Smooth muscle cell (in vitro differentiated cells): ENCODE results near the gene STK24. TPM values are rescaled to one million over a fixed set of nuclear protein-coding genes. Genes with fewer than 3 reads are reported as not detected.
A peak's percentile ranks its signal among the peaks of the same experiment; 100 is the strongest.

Experiments used
- DNase-seq: peaks from one replicate; lab custom pipeline; 2025; ENCODE audit not compliant: unreplicated experiment; lab: John Stamatoyannopoulos, UW
- H2AFZ ChIP-seq: fragments of 200-600 bp; sonication (generic); 2 replicates; pipeline ENCODE4 v1.6.0; 2016; ENCODE audit warnings: antibody characterized with exemption, low read depth, mild to moderate bottlenecking
- H3F3A ChIP-seq: fragments of 200-600 bp; sonication (generic); 2 replicates; pipeline ENCODE4 v1.6.0; 2017; ENCODE audit warnings: antibody characterized with exemption, low read depth
- H3K27ac ChIP-seq: fragments of 200-600 bp; sonication (generic); 2 replicates; pipeline ENCODE4 v1.5.1; 2016; ENCODE audit warnings: low read depth, mild to moderate bottlenecking
- H3K27me3 ChIP-seq: fragments of 200-600 bp; sonication (generic); 2 replicates; pipeline ENCODE4 v1.6.1; 2016; ENCODE audit warnings: low read depth, mild to moderate bottlenecking
- H3K36me3 ChIP-seq: fragments of 200-600 bp; sonication (generic); 2 replicates; pipeline ENCODE4 v1.5.1; 2016; ENCODE audit warnings: low read depth
- H3K4me1 ChIP-seq: fragments of 200-600 bp; sonication (generic); 2 replicates; pipeline ENCODE4 v1.5.1; 2016; ENCODE audit warnings: low read depth
- H3K4me2 ChIP-seq: fragments of 200-600 bp; sonication (generic); 2 replicates; pipeline ENCODE4 v1.6.0; 2016; ENCODE audit warnings: mild to moderate bottlenecking
- H3K4me3 ChIP-seq: fragments of 200-600 bp; sonication (generic); 2 replicates; pipeline ENCODE4 v1.5.1; 2016; ENCODE audit warnings: mild to moderate bottlenecking
- H3K79me2 ChIP-seq: fragments of 200-600 bp; sonication (generic); 2 replicates; pipeline ENCODE4 v1.6.0; 2016; ENCODE audit warnings: low read depth, mild to moderate bottlenecking
- H3K9ac ChIP-seq: fragments of 200-600 bp; sonication (generic); 2 replicates; pipeline ENCODE4 v1.6.0; 2016; ENCODE audit warnings: low read depth
- H3K9me3 ChIP-seq: fragments of 200-600 bp; sonication (generic); replicated peaks from 2 replicates; pipeline ENCODE4 v1.5.1; 2016; ENCODE audit warnings: low read depth
- H4K20me1 ChIP-seq: fragments of 200-600 bp; sonication (generic); 2 replicates; pipeline ENCODE4 v1.6.0; 2016; ENCODE audit warnings: low read depth
- CTCF ChIP-seq: fragments of 200-600 bp; sonication (generic); IDR thresholded peaks from 2 replicates; pipeline ENCODE4 v1.5.1; 2017; ENCODE audit warnings: borderline replicate concordance, mild to moderate bottlenecking, antibody characterized with exemption; ENCODE audit not compliant: insufficient read depth, poor library complexity, severe bottlenecking
- WGBS: methylation state at CpG from one replicate; pipeline ENCODE4 v1.1.7; 2016; ENCODE audit warnings: low lambda C conversion rate; 5-methylcytosine and 5-hydroxymethylcytosine counted together
- polyA plus RNA-seq: library from polyadenylated mRNA; unstranded; fragments of >200 nt; fragmentation: Nextera tagmentation; extraction: Ambion mirVana; gene quantifications from 2 replicates; pipeline ENCODE4 v1.2.1, GENCODE V29; 2016
- total RNA-seq: library from RNA; depleted of rRNA; stranded (reverse); fragments of >200 nt; gene quantifications from 2 replicates; pipeline ENCODE4 v1.2.3, GENCODE V29; 2014

Gene STK24
- total and polyA plus RNA-seq, 2 experiments from 2014 or later, result 80.2 to 89.1 TPM

GRCh38 chr13:98434060-98434459 is 142.8 kb downstream of the STK24 start:
- no peak overlapping the region for H3K4me2 ChIP-seq
- peak overlapping the region; percentile 28 for H3K27ac ChIP-seq
- H3K4me1 ChIP-seq, result peaks cover 2% of the 10 kb centered on the region

DNA sequence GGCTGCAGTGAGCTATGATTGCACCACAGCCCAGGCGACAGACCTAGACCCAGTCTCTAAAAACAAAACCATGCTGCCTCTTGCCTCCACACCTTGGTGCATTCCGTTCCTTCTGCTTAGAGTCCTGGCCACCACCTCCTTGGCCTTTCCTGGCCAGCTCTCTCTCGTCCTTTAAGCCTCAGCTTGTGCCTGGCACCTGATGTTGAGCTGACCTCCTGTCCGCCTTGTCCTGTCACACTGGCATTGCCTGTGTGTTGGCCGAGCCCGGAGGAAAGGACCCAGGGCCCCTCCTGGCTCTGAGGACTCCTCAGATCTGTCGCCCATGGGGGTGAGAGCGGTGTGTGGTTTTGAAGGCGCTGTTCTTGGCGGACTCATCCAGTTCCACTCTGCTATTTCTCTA is 143.3 kb downstream of the STK24 start:
- WGBS, result 92% methylated on average over 10 of the region's 10 CpGs
- H3K27me3 ChIP-seq, result no peaks in the 10 kb centered on the region
- no peak for DNase-seq
- H3K27ac ChIP-seq, result peak overlapping the region; percentile 28
- H3K4me3 ChIP-seq, result no peak overlapping the region
- H3F3A ChIP-seq, result no peaks in the 10 kb centered on the region
- no peak for TF ChIP-seq CTCF
- H3K79me2 ChIP-seq, result no peaks in the 10 kb centered on the region
- peaks cover 3% of the 10 kb centered on the region for H4K20me1 ChIP-seq
- peaks cover 6% of the 10 kb centered on the region for H3K36me3 ChIP-seq
- H3K4me1 ChIP-seq, result peaks cover 2% of the 10 kb centered on the region
- H3K9ac ChIP-seq, result no peak overlapping the region
- H2AFZ ChIP-seq, result no peak overlapping the region
- H3K4me2 ChIP-seq, result no peak overlapping the region
- no peaks in the 10 kb centered on the region for H3K9me3 ChIP-seq

More at GRCh38 chr13:98434060-98434459, 142.8 kb downstream of the STK24 start:
- no peaks in the 10 kb centered on the region for H3K9me3 ChIP-seq
- WGBS, result 56% methylated on average over 6 of the region's 6 CpGs
- H3F3A ChIP-seq, result no peaks in the 10 kb centered on the region
- no peak overlapping the region for H2AFZ ChIP-seq
- no peak for DNase-seq
- no peaks in the 10 kb centered on the region for H3K79me2 ChIP-seq
- no peaks in the 10 kb centered on the region for H3K27me3 ChIP-seq
- H3K36me3 ChIP-seq, result peaks cover 6% of the 10 kb centered on the region
- peaks cover 3% of the 10 kb centered on the region for H4K20me1 ChIP-seq
- H3K4me3 ChIP-seq, result no peak overlapping the region
- H3K9ac ChIP-seq, result no peak overlapping the region
- no peak for TF ChIP-seq CTCF

GRCh38 chr13:98432638-98433037 is 144.3 kb downstream of the STK24 start:
- 98% methylated on average over 11 of the region's 11 CpGs for WGBS
- H2AFZ ChIP-seq, result no peak overlapping the region
- no peaks in the 10 kb centered on the region for H3F3A ChIP-seq
- H3K4me1 ChIP-seq, result peaks cover 2% of the 10 kb centered on the region
- no peaks in the 10 kb centered on the region for H3K9me3 ChIP-seq
- H3K4me2 ChIP-seq, result no peak overlapping the region
- no peaks in the 10 kb centered on the region for H3K27me3 ChIP-seq
- H3K27ac ChIP-seq, result no peak overlapping the region
- H3K36me3 ChIP-seq, result peaks cover 6% of the 10 kb centered on the region
- no peak for DNase-seq
- H3K79me2 ChIP-seq, result no peaks in the 10 kb centered on the region
- peaks cover 3% of the 10 kb centered on the region for H4K20me1 ChIP-seq
- no peak for TF ChIP-seq CTCF
- no peak overlapping the region for H3K9ac ChIP-seq
- H3K4me3 ChIP-seq, result no peak overlapping the region

GRCh38 chr13:98429977-98430736 is 146.8 kb downstream of the STK24 start:
- Histone ChIP-seq H3K4me3 (no peak overlapping the region), H3K4me2 (peak overlapping the region; percentile 18), H2AFZ (no peak overlapping the region), H3F3A (no peaks in the 10 kb centered on the region), H3K36me3 (peaks cover 10% of the 10 kb centered on the region), H3K79me2 (no peaks in the 10 kb centered on the region), H3K9me3 (no peaks in the 10 kb centered on the region), H3K27me3 (no peaks in the 10 kb centered on the region), H4K20me1 (peaks cover 3% of the 10 kb centered on the region), H3K9ac (peak overlapping the region; percentile 47), H3K4me1 (peaks cover 2% of the 10 kb centered on the region), H3K27ac (peak overlapping the region; percentile 48)
- WGBS, result 47% methylated on average over 11 of the region's 11 CpGs
- no peak for DNase-seq
- no peak for TF ChIP-seq CTCF
